Measurements from ENCODE around the gene CAPN12.

CAPN12 gene

GRCh38 chr19:38725469-38726283 is 18.6 kb downstream of the CAPN12 start:
- DNase-seq (ENCODE audit: low spot score), result no peak

GRCh38 chr19:38723990-38724854 is 20.1 kb downstream of the CAPN12 start:
- DNase-seq (ENCODE audit: low spot score), result no peak

- DNase-seq (ENCODE audit: low spot score), result no peak
These were observed 20.7 kb downstream of the CAPN12 start for GRCh38 chr19:38723606-38723965.

GRCh38 chr19:38722947-38723605 is 21.2 kb downstream of the CAPN12 start:
- DNase-seq (ENCODE audit: low spot score), result no peak

- DNase-seq (ENCODE audit: low spot score), result no peak
These were observed 22.1 kb downstream of the CAPN12 start for GRCh38 chr19:38721979-38722773.

- DNase-seq (ENCODE audit: low spot score), result no peak
These were observed 22.8 kb downstream of the CAPN12 start for GRCh38 chr19:38721496-38721895.

GRCh38 chr19:38720559-38721236 is 23.6 kb downstream of the CAPN12 start:
- DNase-seq (ENCODE audit: low spot score), result no peak

GRCh38 chr19:38719761-38720558 is 24.3 kb downstream of the CAPN12 start:
- DNase-seq (ENCODE audit: low spot score), result no peak

GRCh38 chr19:38718747-38719543 is 25.3 kb downstream of the CAPN12 start:
- DNase-seq (ENCODE audit: low spot score), result peak; percentile 50

GRCh38 chr19:38717855-38718254 is 26.4 kb downstream of the CAPN12 start:
- no peak for DNase-seq (ENCODE audit: low spot score)

- DNase-seq (ENCODE audit: low spot score), result no peak
These were observed 27.2 kb downstream of the CAPN12 start for GRCh38 chr19:38717051-38717450.

GRCh38 chr19:38715555-38715954 is 28.7 kb downstream of the CAPN12 start:
- DNase-seq (ENCODE audit: low spot score), result no peak

GRCh38 chr19:38714354-38714778 is 29.9 kb downstream of the CAPN12 start:
- no peak for DNase-seq (ENCODE audit: low spot score)

GRCh38 chr19:38713865-38714264 is 30.4 kb downstream of the CAPN12 start:
- no peak for DNase-seq (ENCODE audit: low spot score)

- DNase-seq (ENCODE audit: low spot score), result no peak
These were observed 31.0 kb downstream of the CAPN12 start for GRCh38 chr19:38713227-38713649.

- DNase-seq (ENCODE audit: low spot score), result no peak
These were observed 32.0 kb downstream of the CAPN12 start for GRCh38 chr19:38712161-38712748.

- peak; percentile 84 for DNase-seq (ENCODE audit: low spot score)
These were observed 32.5 kb downstream of the CAPN12 start for GRCh38 chr19:38711726-38712153.

GRCh38 chr19:38710928-38711725 is 33.1 kb downstream of the CAPN12 start:
- DNase-seq (ENCODE audit: low spot score), result no peak
